Type B pancreatic cell (in vitro differentiated cells): ENCODE data around the gene FAT2. TPM values are rescaled to one million over a fixed set of nuclear protein-coding genes. Genes with fewer than 3 reads are reported as not detected.

ENCODE experiments used
- DNase-seq: peaks from one replicate; pipeline ENCODE4 v3.0.0; 2021; ENCODE audit warnings: mixed read lengths; ENCODE audit not compliant: unreplicated experiment; ENCODE audit errors: extremely low spot score
- H3K27ac Mint-ChIP-seq: 2 replicates; pipeline ENCODE4 v1.8.0; 2021; ENCODE audit warnings: mild to moderate bottlenecking, mixed read lengths
- H3K27me3 Mint-ChIP-seq: 2 replicates; pipeline ENCODE4 v1.8.0; 2021; ENCODE audit warnings: mixed read lengths
- H3K36me3 Mint-ChIP-seq: 2 replicates; pipeline ENCODE4 v1.8.0; 2021; ENCODE audit warnings: mixed read lengths
- H3K4me1 Mint-ChIP-seq: one replicate; pipeline ENCODE4 v1.8.0; 2021; ENCODE audit warnings: mixed read lengths; ENCODE audit not compliant: unreplicated experiment
- H3K4me3 Mint-ChIP-seq: 2 replicates; pipeline ENCODE4 v1.8.0; 2021; ENCODE audit warnings: mild to moderate bottlenecking, mixed read lengths
- H3K9me3 Mint-ChIP-seq: 2 replicates; pipeline ENCODE4 v1.8.0; 2021; ENCODE audit warnings: mixed read lengths
- total RNA-seq: library from RNA; stranded (reverse); gene quantifications from 2 replicates; pipeline ENCODE4 v1.2.1, GENCODE V29; 2021; ENCODE audit warnings: low replicate concordance
- TF ChIP-seq, protein P1 (sequence below): fragments of 200-600 bp; sonication (generic); conservative IDR thresholded peaks from 2 replicates; pipeline ENCODE4 v1.5.0; 2021; ENCODE audit warnings: antibody characterized with exemption, mild to moderate bottlenecking

FAT2 gene
- total RNA-seq, 1 donor from 2014 or later: 0.80 TPM

DNA sequence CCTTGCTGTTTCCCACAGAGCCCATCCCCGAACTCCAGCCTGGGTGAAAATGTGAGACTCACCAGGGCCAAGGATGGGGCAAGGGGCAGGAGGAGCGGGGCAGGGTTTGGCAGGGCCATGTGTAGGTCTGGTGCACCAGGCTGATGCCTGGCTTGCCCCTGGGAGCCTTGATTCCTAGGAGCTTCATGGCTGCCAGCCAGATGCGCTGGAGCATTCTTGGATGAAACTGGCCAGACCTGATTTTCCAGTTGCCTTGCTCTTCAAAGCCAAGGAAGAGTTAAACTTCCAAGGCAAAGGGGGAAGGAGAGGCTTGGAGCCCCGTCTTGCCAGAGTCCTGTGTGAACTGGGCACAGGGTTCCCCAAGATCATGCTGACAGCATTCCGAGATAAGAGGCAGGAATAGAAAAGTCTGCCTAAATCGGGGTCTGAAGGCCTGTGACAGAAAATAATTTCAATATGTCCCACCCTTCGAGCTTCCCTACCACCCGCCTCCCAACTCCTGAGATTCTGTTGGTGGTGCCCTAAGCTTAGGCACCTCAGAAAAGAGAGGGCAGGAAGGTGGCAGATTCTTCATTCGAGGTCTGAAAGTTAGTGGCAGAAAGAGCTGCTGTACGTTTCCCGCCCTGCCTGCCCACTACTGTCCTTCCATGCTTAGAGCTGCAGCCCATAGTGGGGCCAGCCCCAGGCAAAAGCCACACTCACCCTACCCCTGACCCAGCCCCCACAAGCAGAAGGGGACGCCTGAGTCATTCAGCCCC lies 20.4 kb downstream of the FAT2 start:
- no peak for DNase-seq
- peaks cover 3% of the 10 kb centered on the region for H3K27me3 Mint-ChIP-seq
- H3K36me3 Mint-ChIP-seq: no peaks in the 10 kb centered on the region
- peaks cover 5% of the 10 kb centered on the region for H3K4me1 Mint-ChIP-seq
- no peak overlapping the region for H3K27ac Mint-ChIP-seq
- TF ChIP-seq, protein P1, sequence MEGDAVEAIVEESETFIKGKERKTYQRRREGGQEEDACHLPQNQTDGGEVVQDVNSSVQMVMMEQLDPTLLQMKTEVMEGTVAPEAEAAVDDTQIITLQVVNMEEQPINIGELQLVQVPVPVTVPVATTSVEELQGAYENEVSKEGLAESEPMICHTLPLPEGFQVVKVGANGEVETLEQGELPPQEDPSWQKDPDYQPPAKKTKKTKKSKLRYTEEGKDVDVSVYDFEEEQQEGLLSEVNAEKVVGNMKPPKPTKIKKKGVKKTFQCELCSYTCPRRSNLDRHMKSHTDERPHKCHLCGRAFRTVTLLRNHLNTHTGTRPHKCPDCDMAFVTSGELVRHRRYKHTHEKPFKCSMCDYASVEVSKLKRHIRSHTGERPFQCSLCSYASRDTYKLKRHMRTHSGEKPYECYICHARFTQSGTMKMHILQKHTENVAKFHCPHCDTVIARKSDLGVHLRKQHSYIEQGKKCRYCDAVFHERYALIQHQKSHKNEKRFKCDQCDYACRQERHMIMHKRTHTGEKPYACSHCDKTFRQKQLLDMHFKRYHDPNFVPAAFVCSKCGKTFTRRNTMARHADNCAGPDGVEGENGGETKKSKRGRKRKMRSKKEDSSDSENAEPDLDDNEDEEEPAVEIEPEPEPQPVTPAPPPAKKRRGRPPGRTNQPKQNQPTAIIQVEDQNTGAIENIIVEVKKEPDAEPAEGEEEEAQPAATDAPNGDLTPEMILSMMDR: no peak
- no peak overlapping the region for H3K4me3 Mint-ChIP-seq
- no peaks in the 10 kb centered on the region for H3K9me3 Mint-ChIP-seq

DNA sequence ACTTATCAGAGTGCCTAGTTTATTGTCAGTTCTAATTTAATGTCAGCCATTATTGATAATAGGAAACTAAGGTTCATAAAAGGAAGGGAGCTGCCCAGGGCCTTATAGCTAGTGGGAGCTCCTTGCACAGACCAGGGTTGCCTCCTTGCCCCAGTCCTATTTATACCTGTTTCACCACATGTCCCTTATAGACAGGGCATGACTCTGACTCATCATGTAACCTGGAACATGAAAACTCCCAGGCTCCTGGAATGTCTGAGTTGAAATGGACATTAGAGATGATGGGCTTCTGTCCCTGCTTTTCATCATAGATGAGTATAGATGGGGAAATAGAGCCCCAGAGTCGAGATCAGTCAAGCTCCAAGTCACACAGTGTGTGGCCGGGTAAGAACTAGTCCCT lies 21.1 kb downstream of the FAT2 start:
- Mint-ChIP-seq H3K27ac (no peak overlapping the region), H3K36me3 (no peaks in the 10 kb centered on the region), H3K9me3 (no peaks in the 10 kb centered on the region), H3K27me3 (peaks cover 3% of the 10 kb centered on the region), H3K4me3 (no peak overlapping the region), H3K4me1 (peaks cover 5% of the 10 kb centered on the region)
- TF ChIP-seq, protein P1: no peak
- no peak for DNase-seq

DNA sequence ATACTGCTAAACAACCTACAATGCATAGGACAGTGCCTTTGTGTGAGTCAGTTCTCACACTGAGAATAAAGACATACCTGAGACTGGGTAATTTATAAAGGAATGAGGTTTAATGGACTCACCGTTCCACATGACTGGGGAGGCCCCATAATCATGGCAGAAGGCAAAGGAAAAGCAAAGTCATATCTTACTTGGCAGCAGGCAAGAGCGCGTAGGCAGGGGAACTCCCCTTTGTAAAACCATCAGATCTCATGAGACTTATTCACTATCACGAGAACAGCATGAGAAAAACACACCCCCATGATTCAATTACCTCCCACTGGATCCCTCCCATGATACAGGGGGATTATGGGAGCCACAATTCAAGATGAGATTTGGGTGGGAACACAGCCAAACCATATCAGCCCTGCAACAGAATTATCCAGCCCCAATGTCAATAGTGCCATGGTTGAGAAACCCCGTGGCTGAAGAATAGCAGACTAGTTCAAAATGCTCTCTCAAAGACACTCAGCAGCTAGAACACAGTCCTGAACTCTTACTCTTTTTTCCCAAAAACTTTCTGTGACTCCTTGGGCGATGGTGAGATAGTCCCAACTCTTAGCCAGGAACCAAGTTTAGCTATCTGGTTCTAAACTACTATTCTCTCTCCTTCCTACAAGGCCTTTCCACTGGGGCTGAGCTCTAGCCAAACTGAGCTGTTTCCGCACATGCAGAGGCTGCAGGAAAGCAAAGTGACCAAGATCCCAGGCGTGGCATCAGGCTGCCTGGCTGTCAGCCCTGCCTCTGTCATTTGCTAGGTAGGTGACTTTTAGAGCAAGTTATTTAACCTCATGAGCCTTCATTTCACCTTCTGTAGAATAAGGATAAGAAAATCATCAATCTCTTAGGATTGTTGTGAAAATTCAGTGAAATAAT lies 21.7 kb downstream of the FAT2 start:
- Mint-ChIP-seq H3K36me3 (no peaks in the 10 kb centered on the region), H3K27ac (no peak overlapping the region), H3K9me3 (no peaks in the 10 kb centered on the region), H3K27me3 (peaks cover 3% of the 10 kb centered on the region), H3K4me1 (peaks cover 5% of the 10 kb centered on the region), H3K4me3 (no peak overlapping the region)
- TF ChIP-seq, protein P1: no peak
- DNase-seq: no peak

DNA sequence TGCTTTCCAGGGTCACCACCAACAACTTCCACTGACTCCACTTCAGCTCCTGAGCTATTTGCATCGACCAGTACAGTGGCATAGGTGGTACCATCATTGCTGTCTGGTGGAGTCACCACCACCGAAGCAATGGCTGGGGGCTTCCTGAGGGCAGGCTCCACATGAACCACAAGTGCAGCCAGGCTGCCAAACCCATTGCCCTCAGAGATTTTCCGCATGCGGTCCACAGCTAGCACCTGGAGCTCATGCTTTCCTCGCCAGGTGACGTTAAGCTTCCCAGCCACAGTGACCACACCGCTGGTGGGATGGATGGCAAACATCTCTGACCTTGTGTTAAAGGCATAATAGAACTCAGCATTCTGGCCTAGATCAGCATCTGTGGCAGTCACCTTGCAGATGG lies 23.1 kb downstream of the FAT2 start:
- H3K36me3 Mint-ChIP-seq: no peaks in the 10 kb centered on the region
- DNase-seq: no peak
- H3K9me3 Mint-ChIP-seq: no peaks in the 10 kb centered on the region
- H3K27me3 Mint-ChIP-seq: no peaks in the 10 kb centered on the region
- H3K27ac Mint-ChIP-seq: no peak overlapping the region
- no peak overlapping the region for H3K4me3 Mint-ChIP-seq
- H3K4me1 Mint-ChIP-seq: peaks cover 5% of the 10 kb centered on the region
- TF ChIP-seq, protein P1: no peak

DNA sequence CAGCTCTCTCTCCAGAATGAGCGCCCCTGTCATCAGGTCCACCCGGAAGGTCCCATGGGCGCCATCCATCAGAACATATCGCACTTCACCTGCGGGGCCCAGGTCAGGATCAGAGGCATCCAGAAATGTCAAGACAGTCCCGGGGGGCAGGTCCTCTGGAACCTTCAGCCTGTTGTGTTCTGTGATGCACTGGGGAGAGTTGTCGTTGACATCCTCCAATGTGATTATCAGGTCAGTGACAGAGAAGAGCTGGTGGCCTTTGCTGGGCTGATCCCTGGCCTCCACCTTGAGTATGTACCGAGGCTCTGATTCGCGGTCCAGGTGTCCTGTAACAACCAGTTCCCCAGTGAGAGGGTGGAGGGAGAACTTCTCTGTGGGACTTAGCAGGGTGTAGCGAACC lies 25.2 kb downstream of the FAT2 start:
- Mint-ChIP-seq H3K4me1 (peaks cover 5% of the 10 kb centered on the region), H3K27ac (no peak overlapping the region), H3K36me3 (no peaks in the 10 kb centered on the region), H3K4me3 (no peak overlapping the region), H3K27me3 (peaks cover 6% of the 10 kb centered on the region), H3K9me3 (no peaks in the 10 kb centered on the region)
- TF ChIP-seq, protein P1: no peak
- no peak for DNase-seq
